ENCODE measurements around the gene TRAF3.

- no peak for TF ChIP-seq CTCF (IDR thresholded peaks at IDR 0.05; ENCODE audit: low read length)
- no peak for TF ChIP-seq EZH2 (IDR thresholded peaks at IDR 0.05; ENCODE audit: borderline replicate concordance, low read length)
Observed at GRCh38 chr14:102776761-102777710, at the start of gene TRAF3.

All from OCI-LY1 (cell line).